PC-9 (cell line): Measurements from ENCODE around the gene APIP. TPM values are rescaled to one million over a fixed set of nuclear protein-coding genes. Genes with fewer than 3 reads are reported as not detected.
A peak's percentile ranks its signal among the peaks of the same experiment; 100 is the strongest.

Experiments
- BruUV-seq: library from RNA; stranded (reverse); fragments of 400-500 nt; replicated peaks from 2 replicates; lab custom pipeline; 2021; lab: Mats Ljungman, UMichigan
- CTCF ChIA-PET: fragments of 300-600 bp; sonication (Branson Sonifier 250); formaldehyde crosslinking; loops from one replicate; lab custom pipeline; 2022; ENCODE audit warnings: antibody characterized with exemption; lab: Charles Lee
- POLR2A ChIA-PET: fragments of 300-600 bp; sonication (Branson Sonifier 250); formaldehyde crosslinking; loops from one replicate; lab custom pipeline; 2022; ENCODE audit warnings: antibody characterized with exemption; ENCODE audit not compliant: unreplicated experiment; lab: Charles Lee
- DNase-seq, 2 experiments: peaks; one replicate each; pipeline versions ENCODE4 v3.0.0 to v3.0.0-alpha.2; 2015 to 2022; ENCODE audit warnings: mixed read lengths in 1 of 2
- H2AFZ ChIP-seq: fragments of 200-600 bp; sonication (generic); 2 replicates; pipeline ENCODE4 v1.8.1; 2017; ENCODE audit warnings: antibody characterized with exemption
- H3F3A ChIP-seq: fragments of 200-600 bp; sonication (generic); 2 replicates; pipeline ENCODE4 v1.8.1; 2017; ENCODE audit warnings: antibody characterized with exemption, mild to moderate bottlenecking, low read depth; ENCODE audit not compliant: insufficient read depth
- H3K27ac ChIP-seq: fragments of 200-600 bp; sonication (generic); 2 replicates; pipeline ENCODE4 v1.6.1; 2016; ENCODE audit warnings: mixed run types
- H3K27me3 ChIP-seq: fragments of 200-600 bp; sonication (generic); 2 replicates; pipeline ENCODE4 v1.6.1; 2016; ENCODE audit warnings: low read depth, mixed run types; ENCODE audit not compliant: insufficient read depth
- H3K36me3 ChIP-seq: fragments of 200-600 bp; sonication (generic); 2 replicates; pipeline ENCODE4 v1.6.1; 2016; ENCODE audit warnings: low read depth, mixed run types
- H3K4me1 ChIP-seq: fragments of 200-600 bp; sonication (generic); replicated peaks from 2 replicates; pipeline ENCODE4 v1.6.1; 2016; ENCODE audit warnings: mixed run types; ENCODE audit not compliant: insufficient read depth
- H3K4me2 ChIP-seq: fragments of 200-600 bp; sonication (generic); 2 replicates; pipeline ENCODE4 v1.6.1; 2017; ENCODE audit warnings: mixed run types
- H3K4me3 ChIP-seq: fragments of 200-600 bp; sonication (generic); 2 replicates; pipeline ENCODE4 v1.6.1; 2016; ENCODE audit warnings: mixed run types
- H3K79me2 ChIP-seq: fragments of 200-600 bp; sonication (generic); 2 replicates; pipeline ENCODE4 v1.6.1; 2017; ENCODE audit warnings: low read depth, mixed run types
- H3K9me2 ChIP-seq: fragments of 200-600 bp; sonication (generic); 2 replicates; pipeline ENCODE4 v1.8.1; 2017; ENCODE audit warnings: mild to moderate bottlenecking; ENCODE audit not compliant: insufficient read depth
- H3K9me3 ChIP-seq: fragments of 200-600 bp; sonication (generic); 2 replicates; pipeline ENCODE4 v1.8.1; 2016; ENCODE audit warnings: low read depth; ENCODE audit not compliant: insufficient read depth
- H4K20me1 ChIP-seq: fragments of 200-600 bp; sonication (generic); 2 replicates; pipeline ENCODE4 v1.8.1; 2017; ENCODE audit not compliant: insufficient read depth
- CTCF ChIP-seq: fragments of 200-600 bp; sonication (generic); conservative IDR thresholded peaks from 2 replicates; pipeline ENCODE4 v1.6.1; 2017; ENCODE audit warnings: mixed run types, antibody characterized with exemption, mild to moderate bottlenecking, moderate library complexity
- EZH2 ChIP-seq: fragments of 200-600 bp; sonication (generic); IDR thresholded peaks from 2 replicates; pipeline ENCODE4 v1.8.0; 2017; ENCODE audit warnings: antibody characterized with exemption, low read depth
- intact Hi-C: fragments of 100-400 bp; cut with micrococcal nuclease; formaldehyde crosslinking; loops from one replicate; pipeline ENCODE4 v1.10.0; 2022; ENCODE audit not compliant: unreplicated experiment
- total RNA-seq: library from RNA; stranded (reverse); gene quantifications from 2 replicates; pipeline ENCODE4 v1.2.3, GENCODE V29; 2021

The APIP gene
- total RNA-seq, 1 experiment from 2014 or later, result 41.0 TPM

- CTCF ChIA-PET, result interaction anchor here (0.6 to 0.9 kb wide), 2 partner anchors 10 to 463 kb away, joined by 3 to 6 read pairs; no protein-coding TSS in a partner anchor
- TF ChIP-seq EZH2 (no peak), CTCF (no peak)
Measured at GRCh38 chr11:34928960-34929680, 12.9 kb upstream of the APIP start.

GRCh38 chr11:34928268-34928959, 12.2 kb upstream of the APIP start:
- Histone ChIP-seq H3F3A (peaks cover 12% of the 10 kb centered on the region; the same call in 1 of the 2 replicates), H3K36me3 (peaks cover 31% of the 10 kb centered on the region; the same call in 1 of the 2 replicates), H4K20me1 (no peaks in the 10 kb centered on the region; the same call in 1 of the 2 replicates), H2AFZ (no peak overlapping the region), H3K79me2 (peaks cover 70% of the 10 kb centered on the region), H3K4me1 (peaks cover 13% of the 10 kb centered on the region), H3K9me3 (no peaks in the 10 kb centered on the region), H3K27ac (no peak overlapping the region), H3K4me2 (no peak overlapping the region), H3K9me2 (no peaks in the 10 kb centered on the region; the same call in 1 of the 2 replicates), H3K27me3 (no peaks in the 10 kb centered on the region), H3K4me3 (no peak overlapping the region)
- intact Hi-C loops, result loop anchor here (5.0 to 10.0 kb wide), 3 partner anchors 69 to 1566 kb away; no protein-coding TSS in a partner anchor
- no TSS peak for BruUV-seq
- no peak for TF ChIP-seq CTCF
- TF ChIP-seq EZH2, result no peak
- DNase-seq, result no peak
- POLR2A ChIA-PET, result interaction anchor here (0.7 kb wide), 1 partner anchor 435 kb away, joined by 28 read pairs; no protein-coding TSS in a partner anchor
- CTCF ChIA-PET, result interaction anchor here (0.6 to 0.9 kb wide), 2 partner anchors 9 to 463 kb away, joined by 3 to 6 read pairs; no protein-coding TSS in a partner anchor

More at GRCh38 chr11:34928960-34929680, 12.9 kb upstream of the APIP start:
- Histone ChIP-seq H3K79me2 (peaks cover 64% of the 10 kb centered on the region), H4K20me1 (no peaks in the 10 kb centered on the region; the same call in 1 of the 2 replicates), H3K9me3 (no peaks in the 10 kb centered on the region), H3K27ac (no peak overlapping the region), H3K4me2 (no peak overlapping the region), H3K9me2 (no peaks in the 10 kb centered on the region; the same call in 1 of the 2 replicates), H3K4me1 (peaks cover 13% of the 10 kb centered on the region), H3K27me3 (no peaks in the 10 kb centered on the region), H2AFZ (no peak overlapping the region), H3K36me3 (peaks cover 31% of the 10 kb centered on the region; the same call in 1 of the 2 replicates), H3K4me3 (no peak overlapping the region), H3F3A (peaks cover 12% of the 10 kb centered on the region; the same call in 1 of the 2 replicates)
- intact Hi-C loops, result loop anchor here (5.0 to 10.0 kb wide), 3 partner anchors 68 to 1566 kb away; no protein-coding TSS in a partner anchor
- POLR2A ChIA-PET, result interaction anchor here (0.7 kb wide), 1 partner anchor 434 kb away, joined by 28 read pairs; no protein-coding TSS in a partner anchor
- no peak for DNase-seq
- BruUV-seq, result no TSS peak

DNA sequence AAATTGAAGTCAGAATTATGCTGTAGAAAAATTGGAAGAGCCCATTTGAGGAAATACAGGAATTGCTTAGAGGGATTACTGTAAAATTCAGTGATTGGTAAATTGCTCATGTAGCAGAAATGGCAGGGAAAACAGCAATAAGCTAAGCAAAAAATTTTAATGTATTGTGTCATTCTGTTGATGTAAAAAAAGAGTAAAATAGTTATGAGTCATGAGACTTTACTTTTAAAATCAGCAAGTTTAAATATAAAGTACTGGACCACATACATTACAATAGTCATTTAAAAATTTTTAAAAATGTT, 10.6 kb upstream of the APIP start:
- Histone ChIP-seq H3K9me3 (no peaks in the 10 kb centered on the region), H3K4me2 (0 out of 2 replicates have a peak overlapping the region, but pooled peaks have one; percentile 8), H4K20me1 (no peaks in the 10 kb centered on the region), H3K27me3 (no peaks in the 10 kb centered on the region), H3K79me2 (peaks cover 83% of the 10 kb centered on the region), H3K36me3 (0 out of 2 replicates have a peak, but pooled peaks cover 27% of the 10 kb centered on the region), H2AFZ (no peak overlapping the region), H3K27ac (no peak overlapping the region), H3K4me1 (peaks cover 13% of the 10 kb centered on the region), H3K4me3 (no peak overlapping the region), H3K9me2 (no peaks in the 10 kb centered on the region; the same call in 1 of the 2 replicates), H3F3A (peaks cover 12% of the 10 kb centered on the region; the same call in 1 of the 2 replicates)
- ChIA-PET POLR2A (interaction anchor here (0.7 kb wide), 1 partner anchor 1354 kb away, joined by 7 read pairs; no protein-coding TSS in a partner anchor), CTCF (interaction anchor here (0.6 to 1.5 kb wide), 7 partner anchors 11 to 465 kb away, joined by 3 to 4 read pairs (median 3); no protein-coding TSS in a partner anchor)
- TF ChIP-seq EZH2 (no peak), CTCF (no peak)
- no peak for DNase-seq
- BruUV-seq, result no TSS peak
- intact Hi-C loops, result loop anchor here (1.0 to 10.0 kb wide), 8 partner anchors 71 to 1568 kb away; no protein-coding TSS in a partner anchor
